ENCODE data around the gene MAP1LC3B2. TPM values are rescaled to one million over a fixed set of nuclear protein-coding genes. Genes with fewer than 3 reads are reported as not detected.

Gene MAP1LC3B2
- total RNA-seq, 1 experiment from 2014 or later, result 2.2 TPM

GRCh38 chr12:116595186-116595585 lies 36.0 kb downstream of the MAP1LC3B2 start (continued):
- TF ChIP-seq TEAD1 (CRISPR knock-in tag; IDR thresholded peaks at IDR 0.05), result no peak
- TF ChIP-seq ZNF138 (CRISPR knock-in tag; conservative IDR thresholded peaks at IDR 0.05), result no peak
- no peak for TF ChIP-seq NFATC4 (CRISPR knock-in tag; IDR thresholded peaks at IDR 0.05)

GRCh38 chr12:116595672-116596071 lies 36.5 kb downstream of the MAP1LC3B2 start:
- TF ChIP-seq ERG (CRISPR knock-in tag; IDR thresholded peaks at IDR 0.05) (no peak), ZMAT4 (CRISPR knock-in tag; IDR thresholded peaks at IDR 0.05) (no peak), PRDM15 (CRISPR knock-in tag; IDR thresholded peaks at IDR 0.05) (no peak), ZNF219 (CRISPR knock-in tag; IDR thresholded peaks at IDR 0.05; ENCODE audit: borderline replicate concordance) (no peak), ZNF317 (CRISPR knock-in tag; IDR thresholded peaks at IDR 0.05; ENCODE audit: borderline replicate concordance, low read depth) (no peak), MAX (CRISPR knock-in tag; IDR thresholded peaks at IDR 0.05) (no peak), TEAD1 (CRISPR knock-in tag; IDR thresholded peaks at IDR 0.05) (no peak), USF2 (CRISPR knock-in tag; IDR thresholded peaks at IDR 0.05) (no peak), TCF7 (CRISPR knock-in tag; IDR thresholded peaks at IDR 0.05; ENCODE audit: low read depth) (no peak), NR1H2 (CRISPR knock-in tag; IDR thresholded peaks at IDR 0.05) (no peak), CTCF (IDR thresholded peaks at IDR 0.05) (no peak), ATF6 (CRISPR knock-in tag; IDR thresholded peaks at IDR 0.05) (no peak), ZNF425 (CRISPR knock-in tag; conservative IDR thresholded peaks at IDR 0.05) (no peak), IRF1 (CRISPR knock-in tag; IDR thresholded peaks at IDR 0.05) (no peak), PREB (CRISPR knock-in tag; IDR thresholded peaks at IDR 0.05; ENCODE audit: borderline replicate concordance) (no peak)
- H3K4me1 Mint-ChIP-seq, result peaks cover 30% of the 10 kb centered on the region
- no peaks in the 10 kb centered on the region for H3K9me3 Mint-ChIP-seq
- CTCF ChIA-PET, result no interaction called here
- DNase-seq (ENCODE audit: low spot score), result no peak
- ATAC-seq, result no peak
- H3K27me3 Mint-ChIP-seq (ENCODE audit: low read depth), result no peaks in the 10 kb centered on the region; the same call in 1 of the 2 replicates
- no peak overlapping the region for H3K27ac Mint-ChIP-seq
- no peaks in the 10 kb centered on the region for H3K36me3 Mint-ChIP-seq
- H3K4me3 Mint-ChIP-seq, result no peak overlapping the region
- POLR2A ChIA-PET, result no interaction called here

Measured in WTC11 (cell line).